ENCODE results near the gene GCKR. TPM values are rescaled to one million over a fixed set of nuclear protein-coding genes. Genes with fewer than 3 reads are reported as not detected.

The GCKR gene
- total and polyA plus RNA-seq, 2 of the 13 experiments (the other 11 are each of a cell fraction or from before 2014, with no cell fraction given) = 15.2 to 48.3 TPM

GRCh38 chr2:27489498-27490397 lies 6.9 kb upstream of the GCKR start, which contains the start of gene IFT172 (continued):
- TF ChIP-seq CCDC6 (CRISPR knock-in tag; IDR thresholded peaks at IDR 0.05) (peak; percentile 87; the same call in 1 of the 2 replicates), ZZZ3 (CRISPR knock-in tag; IDR thresholded peaks at IDR 0.05; ENCODE audit: borderline replicate concordance) (no peak), STAT5B (CRISPR knock-in tag; IDR thresholded peaks at IDR 0.05) (0 out of 2 replicates have a peak, but pooled peaks have one; percentile 63), ISL2 (CRISPR knock-in tag; IDR thresholded peaks at IDR 0.05) (no peak), ZNF230 (CRISPR knock-in tag; IDR thresholded peaks at IDR 0.05) (no peak), KLF6 (CRISPR knock-in tag; IDR thresholded peaks at IDR 0.05) (peak; percentile 76), HES4 (CRISPR knock-in tag; IDR thresholded peaks at IDR 0.05; ENCODE audit: borderline replicate concordance) (no peak), MEF2D (CRISPR knock-in tag; IDR thresholded peaks at IDR 0.05) (peak; percentile 74; the same call in 1 of the 2 replicates), ZNF33A (CRISPR knock-in tag; IDR thresholded peaks at IDR 0.05; ENCODE audit: borderline replicate concordance) (no peak), ATF4 (CRISPR knock-in tag; IDR thresholded peaks at IDR 0.05) (peak in 1 of 2 experiments; percentile 31; a peak in 1 of 4 replicates), HCFC1 (IDR thresholded peaks at IDR 0.05; ENCODE audit: low read depth, low read length) (peak; percentile 75), ZHX2 (IDR thresholded peaks at IDR 0.05; ENCODE audit: low read depth) (peak; percentile 97), ZHX2 (CRISPR knock-in tag; IDR thresholded peaks at IDR 0.05; ENCODE audit: borderline replicate concordance) (no peak), ZNF3 (CRISPR knock-in tag; IDR thresholded peaks at IDR 0.05) (no peak), CAMTA2 (CRISPR knock-in tag; IDR thresholded peaks at IDR 0.05; ENCODE audit: borderline replicate concordance) (no peak), PRDM10 (CRISPR knock-in tag; IDR thresholded peaks at IDR 0.05; ENCODE audit: low read depth) (peak; percentile 46; the same call in 1 of the 2 replicates), TERF1 (CRISPR knock-in tag; IDR thresholded peaks at IDR 0.05) (no peak)

Measured in HepG2 (cell line).